ENCODE data around the gene ERC2.

The ERC2 gene

DNA sequence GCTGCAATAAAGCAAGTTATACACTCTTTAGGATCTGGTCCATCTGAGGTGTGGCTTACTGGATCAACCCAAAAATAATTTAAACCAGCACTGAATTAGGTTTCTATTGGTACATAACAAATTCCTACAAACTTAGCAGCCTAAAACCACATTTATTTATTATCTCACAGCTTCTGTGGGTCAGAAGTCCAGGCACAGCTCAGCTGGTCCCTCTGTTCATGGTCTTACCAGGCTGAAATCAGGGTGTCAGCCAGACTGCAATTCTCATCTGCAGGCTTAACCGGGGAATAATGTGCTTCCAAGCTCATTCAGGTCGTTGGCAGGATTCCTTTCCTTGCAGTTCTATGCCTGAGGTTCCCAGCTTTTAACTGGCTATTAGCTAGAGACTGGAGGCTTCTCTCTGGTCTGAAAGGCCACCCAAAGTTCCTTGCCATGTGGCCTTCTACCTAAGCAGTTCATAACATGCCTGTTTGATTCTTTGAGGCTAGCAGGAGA, 503.7 kb downstream of the ERC2 start:
- no peak for DNase-seq

DNA sequence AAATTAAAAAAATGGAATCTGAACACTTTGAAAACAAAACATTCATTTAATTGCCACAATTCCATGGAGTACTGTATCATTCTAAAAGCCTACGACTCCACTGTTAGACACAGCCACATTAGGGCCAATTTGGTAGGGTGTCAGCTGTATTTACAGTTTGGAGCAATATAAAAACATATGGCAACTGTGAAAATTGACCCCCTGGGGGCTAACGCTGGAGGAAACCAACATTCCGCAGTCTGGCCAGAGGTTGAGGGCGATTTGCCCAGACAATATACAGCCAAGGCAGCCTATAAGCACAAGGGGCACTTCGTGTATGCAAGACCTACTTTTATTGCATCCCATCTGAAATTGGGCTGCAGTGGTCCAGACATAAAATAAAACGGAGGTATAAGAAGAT, 504.7 kb downstream of the ERC2 start:
- DNase-seq = no peak

DNA sequence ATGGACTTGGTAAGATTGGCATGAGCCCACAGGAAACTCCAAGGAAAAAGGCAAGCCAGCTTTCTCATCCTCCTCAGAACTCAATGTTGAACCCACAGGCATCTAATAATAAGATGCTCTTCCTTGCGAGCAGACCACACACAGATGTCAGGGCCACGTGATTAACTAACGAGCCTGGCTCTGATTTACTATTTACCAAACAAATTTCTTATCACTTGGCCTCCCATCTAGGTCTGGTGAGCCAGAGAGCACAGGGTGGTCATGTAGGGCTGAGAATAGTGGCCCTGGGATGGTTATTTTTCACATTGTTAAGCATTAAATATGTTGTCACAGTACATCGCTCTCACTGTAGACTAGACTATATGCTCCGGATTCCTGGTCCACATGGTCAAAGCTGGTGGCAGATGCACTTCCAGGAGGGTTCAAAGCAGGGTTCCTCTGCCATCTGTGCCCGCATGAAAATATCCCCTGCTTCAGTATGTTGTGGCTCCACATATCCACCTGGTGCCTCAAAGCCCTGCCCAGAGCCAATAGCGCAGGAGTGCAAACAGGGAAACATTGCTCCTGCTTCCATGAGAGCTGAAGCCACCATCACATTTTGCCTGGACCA, 508.7 kb downstream of the ERC2 start:
- DNase-seq = no peak

- DNase-seq = no peak
Observed at GRCh38 chr3:55958605-55959004, 509.7 kb downstream of the ERC2 start.

DNA sequence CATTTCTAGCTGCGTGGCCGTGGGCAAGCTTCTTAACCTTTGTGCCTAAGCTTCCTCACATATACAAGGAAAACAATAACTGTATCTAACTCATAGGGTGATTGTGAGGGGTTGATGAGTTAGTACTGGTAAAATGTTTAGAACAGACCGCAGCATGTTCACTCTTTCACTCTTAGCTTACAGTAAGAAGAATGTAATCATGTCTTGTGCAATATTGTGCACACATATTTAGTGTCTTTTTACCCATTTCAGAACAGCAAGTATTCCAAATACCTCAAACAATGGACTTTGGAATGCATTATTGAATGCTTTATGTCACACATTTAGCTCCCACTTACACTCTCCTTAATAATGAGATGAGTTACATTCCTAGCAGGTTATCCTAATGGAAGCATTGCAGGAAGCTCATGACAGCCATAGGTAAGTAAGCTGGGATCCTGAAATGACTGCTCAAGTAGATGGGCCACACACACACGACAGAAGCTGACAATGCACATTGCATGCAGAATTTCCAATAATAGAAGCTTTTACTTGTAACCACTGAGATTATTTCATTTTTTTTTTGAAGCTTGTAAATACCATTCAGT, 512.3 kb downstream of the ERC2 start:
- no peak for DNase-seq

GRCh38 chr3:55951388-55951787, 516.9 kb downstream of the ERC2 start:
- DNase-seq = no peak

DNA sequence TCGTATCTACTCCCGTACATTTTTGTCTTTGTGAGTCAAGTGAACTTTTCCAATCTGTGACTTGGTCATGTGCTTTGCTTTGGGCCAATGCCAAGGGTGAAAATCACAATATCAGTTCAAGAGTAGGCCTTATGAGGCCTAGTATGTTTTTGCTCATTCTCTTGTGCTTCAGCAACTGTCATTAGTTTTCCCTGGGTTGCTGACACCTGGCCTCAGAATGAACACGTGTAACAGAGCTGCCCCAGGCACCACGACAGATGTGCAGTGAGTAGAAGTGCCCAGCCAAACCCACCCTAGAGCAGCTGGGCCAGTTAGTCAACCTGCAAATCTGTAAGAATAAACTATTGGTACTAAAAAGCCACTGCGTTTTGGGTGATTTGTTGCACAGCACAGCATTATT, 520.9 kb downstream of the ERC2 start:
- no peak for DNase-seq

- DNase-seq = no peak
Observed at GRCh38 chr3:55946574-55947160, 521.6 kb downstream of the ERC2 start.

DNA sequence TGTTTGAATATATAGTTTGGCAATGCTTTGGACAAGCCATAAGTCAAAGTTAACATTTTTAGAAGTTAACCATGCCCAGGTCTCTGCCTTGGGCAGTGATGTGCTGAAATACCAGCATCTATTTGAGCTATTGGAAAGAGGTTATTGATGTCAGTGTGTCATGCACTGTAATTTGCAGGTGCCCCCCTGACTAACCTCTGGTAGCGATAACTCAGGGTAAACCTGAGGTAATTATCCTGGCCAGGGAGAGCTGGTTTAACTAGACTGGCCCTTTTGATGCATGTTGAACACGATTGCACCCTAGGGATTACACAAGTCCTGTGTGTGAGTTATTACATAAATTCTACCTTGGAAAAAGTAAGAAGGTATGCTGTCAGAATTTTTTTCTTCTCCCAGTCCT, 525.4 kb downstream of the ERC2 start:
- DNase-seq = no peak

DNA sequence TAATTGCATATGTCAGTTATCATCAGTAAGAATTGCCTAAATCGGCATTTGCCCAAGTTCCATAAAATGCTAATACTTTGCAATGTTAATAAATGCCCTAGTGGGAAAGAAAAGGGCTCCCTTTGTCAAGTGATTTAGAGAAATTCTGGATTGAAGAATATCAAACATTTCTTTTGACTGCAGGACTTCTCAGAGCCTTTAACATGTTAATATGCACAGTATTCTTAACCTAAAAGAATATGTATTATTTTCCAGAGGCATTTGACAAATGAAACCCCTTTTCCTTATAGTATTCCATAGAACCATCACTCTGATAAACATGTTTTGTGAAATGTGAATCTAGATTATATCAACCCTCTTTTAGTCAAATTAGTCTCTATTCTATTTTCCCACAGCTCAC, 529.0 kb downstream of the ERC2 start:
- DNase-seq = no peak

- DNase-seq = no peak
Observed at GRCh38 chr3:55937301-55937700, 531.0 kb downstream of the ERC2 start.

DNA sequence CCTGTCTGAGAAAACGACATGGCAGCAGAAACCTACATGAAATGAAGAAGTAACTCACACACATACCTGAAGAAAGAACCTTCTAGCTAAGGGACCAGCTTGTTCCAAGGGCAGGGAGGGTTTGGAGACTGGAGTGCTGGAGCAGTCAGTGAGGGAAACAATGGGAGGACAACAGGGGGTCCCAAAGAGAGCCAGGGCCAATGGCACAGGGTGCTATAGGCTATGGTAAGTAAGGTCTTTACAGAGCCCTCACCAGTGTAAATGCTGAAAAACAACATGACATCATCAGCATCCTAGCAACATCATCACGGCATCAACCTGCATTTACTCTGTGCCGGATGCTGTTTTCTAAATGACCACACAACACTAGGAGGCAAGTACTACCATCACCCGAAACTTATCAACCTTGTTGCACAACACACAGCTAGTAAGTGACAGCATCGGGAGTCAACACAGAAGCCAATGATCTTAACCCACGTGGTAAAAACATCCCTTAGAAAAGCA, 531.7 kb downstream of the ERC2 start:
- no peak for DNase-seq

DNA sequence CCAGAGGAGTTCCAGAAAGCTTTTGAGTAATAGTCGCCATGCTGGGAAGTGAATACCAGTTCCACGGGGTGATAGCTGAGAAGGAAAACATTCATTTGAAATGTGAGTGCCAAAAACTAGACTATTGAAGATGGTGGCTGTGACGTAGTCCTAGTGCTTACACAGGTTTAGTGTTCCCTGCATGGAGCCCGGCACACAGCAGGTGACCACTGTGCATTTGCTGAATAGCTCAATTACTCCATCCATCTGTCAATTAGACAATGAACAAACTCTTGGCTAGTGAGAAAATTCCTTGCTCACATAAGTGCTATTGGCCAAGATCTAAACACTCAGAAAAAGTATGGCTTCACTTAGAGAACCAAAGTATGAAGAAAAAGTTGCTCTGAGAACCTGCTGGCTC, 533.0 kb downstream of the ERC2 start:
- no peak for DNase-seq

DNA sequence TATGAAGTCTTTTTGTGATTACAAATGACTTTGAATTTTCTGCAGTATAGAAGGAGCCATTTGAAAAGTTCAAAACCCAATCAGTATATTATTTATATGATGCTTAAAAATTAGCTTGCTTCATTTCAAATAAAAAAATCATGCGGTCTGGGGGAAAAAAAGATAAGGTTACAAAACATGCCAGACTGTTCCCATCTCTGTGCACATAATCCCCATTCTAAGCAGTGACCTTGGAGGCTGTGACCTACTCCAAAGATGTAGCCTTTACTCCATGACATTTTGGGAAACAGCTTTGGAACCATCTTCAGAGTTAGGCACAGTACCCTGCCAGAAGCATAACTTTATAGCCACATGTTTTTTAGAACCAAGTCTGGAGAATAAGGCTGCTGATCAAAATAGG, 533.5 kb downstream of the ERC2 start:
- DNase-seq = no peak

- no peak for DNase-seq
Observed at GRCh38 chr3:55929154-55929869, 539.0 kb downstream of the ERC2 start.

DNA sequence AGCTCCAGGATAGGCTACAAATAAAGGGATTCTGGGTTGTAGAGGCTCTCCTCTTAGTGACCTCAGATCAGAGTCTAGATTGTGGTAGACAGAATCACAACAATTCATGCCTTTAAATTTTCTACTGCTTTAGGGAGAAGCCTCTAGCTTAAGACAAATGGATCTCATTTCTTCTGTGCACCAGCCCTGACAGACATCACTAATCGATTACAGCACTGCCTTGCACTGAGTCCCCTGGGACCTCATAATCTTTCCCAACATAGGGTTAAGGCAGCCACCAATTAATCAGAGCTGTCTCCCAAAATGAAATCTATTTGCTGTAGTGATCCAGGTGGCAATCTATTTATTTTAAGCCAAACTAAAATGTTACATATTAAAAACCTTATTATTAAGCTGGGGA, 544.6 kb downstream of the ERC2 start:
- DNase-seq = no peak

- no peak for DNase-seq
Observed at GRCh38 chr3:55923207-55923606, 545.1 kb downstream of the ERC2 start.

DNA sequence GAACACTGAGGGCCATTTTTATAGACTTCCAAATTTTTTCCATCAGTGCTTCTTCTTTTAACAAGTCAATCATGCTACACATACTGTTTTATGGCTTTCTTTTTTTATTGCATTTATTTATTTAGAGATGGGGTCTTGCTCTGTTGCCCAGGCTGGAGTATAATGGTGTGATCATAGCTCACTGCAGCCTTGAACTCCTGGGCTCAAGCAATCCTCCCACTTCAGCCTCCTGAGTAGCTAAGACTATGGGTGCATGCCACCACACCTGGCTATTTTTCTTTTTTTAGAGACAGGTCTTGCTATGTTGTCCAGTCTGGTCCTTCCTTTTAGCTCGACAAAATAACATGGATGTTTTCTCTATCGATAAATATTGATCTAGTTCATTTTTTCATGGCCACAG, 555.4 kb downstream of the ERC2 start:
- DNase-seq = no peak

DNA sequence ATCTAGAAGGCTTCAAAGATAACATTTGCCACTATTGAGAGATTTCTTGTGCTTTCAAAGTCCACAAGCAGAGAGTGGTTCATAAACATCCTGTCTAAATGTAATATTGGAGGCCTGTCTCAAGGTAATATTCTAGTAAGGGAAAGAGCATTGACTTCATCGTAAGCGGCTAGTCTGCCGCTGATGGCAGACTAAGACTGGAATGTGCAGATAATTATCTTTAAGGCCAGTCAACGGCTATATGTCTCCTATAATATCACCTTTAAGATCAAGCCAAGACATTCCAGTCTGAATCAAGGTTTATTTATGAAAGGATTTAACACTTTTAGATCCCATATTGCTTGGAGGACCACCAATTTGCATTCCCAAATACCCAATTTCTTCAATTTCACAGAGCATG, 557.0 kb downstream of the ERC2 start:
- no peak for DNase-seq

DNA sequence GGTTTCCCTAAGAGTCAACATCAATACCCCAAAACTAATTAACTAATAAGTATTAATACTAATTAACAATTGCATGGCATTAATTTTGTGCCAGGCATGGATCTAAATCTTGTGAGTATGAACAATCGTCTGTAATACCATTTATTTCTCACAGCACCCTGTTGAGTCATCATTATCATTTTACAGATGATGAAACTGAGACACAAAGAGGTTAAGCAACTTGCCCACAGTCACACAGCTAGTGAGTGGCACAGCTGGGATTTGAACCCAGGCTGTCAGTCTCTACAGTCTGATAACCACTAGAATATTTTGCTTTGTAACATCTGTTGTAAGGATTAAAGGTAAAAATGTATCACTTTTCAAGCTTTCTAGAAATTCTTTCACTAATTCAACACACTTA, 557.7 kb downstream of the ERC2 start:
- no peak for DNase-seq

GRCh38 chr3:55909373-55909772, 558.9 kb downstream of the ERC2 start:
- no peak for DNase-seq

DNA sequence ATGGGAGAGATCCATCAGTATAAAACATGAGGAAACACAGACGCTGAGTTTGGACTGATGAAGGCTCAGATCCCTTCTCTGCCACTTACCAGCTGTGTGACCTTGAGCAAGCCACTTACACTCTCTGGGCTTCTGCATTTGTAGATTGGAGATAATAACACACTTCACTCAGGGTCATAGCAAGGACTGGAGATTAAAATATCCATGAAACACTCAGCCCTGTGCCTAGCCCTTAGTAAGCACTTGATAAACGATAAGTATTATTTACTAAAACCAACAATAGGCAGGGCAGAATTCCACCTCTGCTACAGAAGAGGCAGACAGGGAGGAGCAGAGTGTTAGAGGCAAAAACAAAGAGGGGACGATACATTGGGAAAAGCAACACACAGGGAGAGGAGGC, 560.7 kb downstream of the ERC2 start:
- DNase-seq = no peak

- no peak for DNase-seq
Observed at GRCh38 chr3:55906896-55907295, 561.4 kb downstream of the ERC2 start.

DNA sequence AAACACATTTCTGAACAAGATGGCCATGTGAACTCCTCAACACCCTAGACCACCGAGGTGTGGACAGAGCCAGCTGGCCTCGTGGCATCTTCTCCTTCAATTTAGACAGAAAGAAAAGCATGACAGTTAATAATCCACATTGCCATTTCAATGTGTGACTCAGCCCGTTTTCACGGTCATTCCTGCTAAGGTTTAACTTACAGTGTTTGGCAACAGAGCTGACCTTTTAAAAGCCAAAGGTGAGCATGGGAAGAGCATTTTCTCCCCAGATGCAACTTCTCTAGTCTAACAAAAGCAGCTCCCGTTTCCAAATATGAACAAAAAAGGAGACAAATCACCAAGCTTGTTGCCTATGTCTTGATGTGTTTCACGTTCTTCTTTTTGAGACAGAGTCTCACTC, 563.6 kb downstream of the ERC2 start:
- no peak for DNase-seq

All from activated CD8-positive, alpha-beta memory T cell treated with anti-CD3 and anti-CD28 coated beads, Interleukin-2, amount 50 U/mL, for 4 hours (primary cell).